GM12878 (cell line): ENCODE results near the gene RAB26. TPM values are rescaled to one million over a fixed set of nuclear protein-coding genes. Genes with fewer than 3 reads are reported as not detected.

ENCODE experiments used
- ATAC-seq: fragments of 200-7000 bp; cut with Tn5 transposase; 3 replicates; pipeline ENCODE4 v1.9.1; 2020; ENCODE audit warnings: mild to moderate bottlenecking, moderate library complexity
- BruUV-seq: library from RNA; stranded (reverse); fragments of 400-500 nt; replicated peaks from 2 replicates; lab custom pipeline; 2021; lab: Mats Ljungman, UMichigan
- CTCF ChIA-PET: fragments of 300-600 bp; sonication (Branson Sonifier 250); formaldehyde crosslinking; extraction: SDS; loops from one replicate; lab custom pipeline; 2021; ENCODE audit warnings: inconsistent platforms; lab: Yijun Ruan, JAX
- POLR2A ChIA-PET: fragments of 350-600 bp; formaldehyde crosslinking; extraction: SDS; loops from one replicate; lab custom pipeline; 2021; ENCODE audit warnings: inconsistent platforms; lab: Charles Lee
- RAD21 ChIA-PET: fragments of 300-600 bp; sonication (Branson Sonifier 250); formaldehyde crosslinking; loops from one replicate; lab custom pipeline; 2023; ENCODE audit warnings: antibody characterized with exemption; ENCODE audit not compliant: unreplicated experiment; lab: Charles Lee
- SMC1A ChIA-PET: fragments of 300-600 bp; sonication (Branson Sonifier 250); formaldehyde crosslinking; loops from one replicate; lab custom pipeline; 2023; ENCODE audit not compliant: unreplicated experiment, uncharacterized antibody; lab: Charles Lee
- DNase-seq: peaks from one replicate; pipeline ENCODE4 v3.0.0-alpha.2; 2011; ENCODE audit warnings: low read depth, low spot score
- FAIRE-seq: peaks from 3 replicates; lab custom pipeline; 2011; peaks lifted over from hg19 to GRCh38; lab: Jason Lieb, UNC
- H2AFZ ChIP-seq: 2 replicates; pipeline ENCODE4 v1.6.0; 2011; ENCODE audit warnings: low read depth, low read length, control low read depth; ENCODE audit not compliant: control insufficient read depth
- H3K27ac ChIP-seq: 2 replicates; pipeline ENCODE4 v1.5.1; 2011; ENCODE audit warnings: control low read depth; ENCODE audit not compliant: control insufficient read depth, insufficient read depth
- H3K27me3 ChIP-seq, 2 experiments: replicated peaks in 1 of 2; 2 replicates each; pipeline versions ENCODE4 v1.6.0 to v1.6.1; 2011; ENCODE audit warnings: low read length in 1 of 2; ENCODE audit not compliant: control insufficient read depth in 2 of 2, insufficient read depth in 2 of 2
- H3K36me3 ChIP-seq, 2 experiments: 2 replicates each; pipeline ENCODE4 v1.5.1; 2011; ENCODE audit warnings: low read length in 1 of 2; ENCODE audit not compliant: control insufficient read depth in 2 of 2, insufficient read depth in 2 of 2
- H3K4me1 ChIP-seq: 2 replicates; pipeline ENCODE4 v1.6.1; 2011; ENCODE audit warnings: mild to moderate bottlenecking, low read length, moderate library complexity, mixed read lengths; ENCODE audit not compliant: control insufficient read depth, insufficient read depth
- H3K4me2 ChIP-seq: 2 replicates; pipeline ENCODE4 v1.6.0; 2011; ENCODE audit warnings: control low read depth; ENCODE audit not compliant: control insufficient read depth, insufficient read depth
- H3K4me3 ChIP-seq: fragments of 200-600 bp; sonication (generic); 2 replicates; pipeline ENCODE4 v1.5.1; 2016
- H3K79me2 ChIP-seq: 2 replicates; pipeline ENCODE4 v1.6.0; 2011; ENCODE audit warnings: low read length; ENCODE audit not compliant: control insufficient read depth, insufficient read depth
- H3K9ac ChIP-seq: 2 replicates; pipeline ENCODE4 v1.8.0; 2011; ENCODE audit warnings: low read length, control low read depth, mixed read lengths; ENCODE audit not compliant: control insufficient read depth, insufficient read depth
- H3K9me3 ChIP-seq: replicated peaks from 3 replicates; pipeline ENCODE4 v1.5.1; 2011; ENCODE audit warnings: mild to moderate bottlenecking, low read length; ENCODE audit not compliant: control insufficient read depth, insufficient read depth
- H4K20me1 ChIP-seq: 2 replicates; pipeline ENCODE4 v1.6.0; 2011; ENCODE audit not compliant: control insufficient read depth, insufficient read depth
- CBX3 ChIP-seq: fragments of 200-600 bp; sonication (generic); IDR thresholded peaks from 2 replicates; pipeline ENCODE4 v1.6.1; 2016; ENCODE audit warnings: low read depth, borderline replicate concordance
- CBX5 ChIP-seq: sonication (generic); IDR thresholded peaks from 2 replicates; pipeline ENCODE4 v1.6.1; 2016; ENCODE audit warnings: low read depth, moderate library complexity, mild to moderate bottlenecking, inconsistent platforms
- CREM ChIP-seq: IDR thresholded peaks from 2 replicates; pipeline ENCODE4 v1.6.1; 2014; ENCODE audit warnings: antibody characterized with exemption, low read depth
- IRF3 ChIP-seq: fragments of 450-650 bp; IDR thresholded peaks from 2 replicates; pipeline ENCODE4 v1.6.1; 2014; ENCODE audit warnings: mild to moderate bottlenecking
- NFIC ChIP-seq: IDR thresholded peaks from 2 replicates; pipeline ENCODE4 v1.6.1; 2012; ENCODE audit warnings: low read depth, mild to moderate bottlenecking, inconsistent platforms, low read length, moderate library complexity
- RBBP5 ChIP-seq: fragments of 200-600 bp; sonication (generic); conservative IDR thresholded peaks from 2 replicates; pipeline ENCODE4 v1.6.1; 2016
- RCOR1 ChIP-seq: conservative IDR thresholded peaks from 2 replicates; pipeline ENCODE4 v1.6.1; 2012; ENCODE audit warnings: low read depth, low read length, improper control_type of control experiment
- SUZ12 ChIP-seq: fragments of 200-600 bp; sonication (generic); IDR thresholded peaks from one replicate; pipeline ENCODE4 v1.6.1; 2018; ENCODE audit warnings: antibody characterized with exemption, mild to moderate bottlenecking; ENCODE audit not compliant: unreplicated experiment
- ZNF217 ChIP-seq: fragments of 450-650 bp; IDR thresholded peaks from 2 replicates; pipeline ENCODE4 v1.6.1; 2017; ENCODE audit warnings: antibody characterized with exemption, mild to moderate bottlenecking
- WGBS: methylation state at CpG from one replicate; pipeline ENCODE4 v1.1.6; 2016; ENCODE audit warnings: low lambda C conversion rate; ENCODE audit not compliant: insufficient replicate concordance, insufficient coverage; ENCODE audit errors: missing lambda C conversion rate; 5-methylcytosine and 5-hydroxymethylcytosine counted together
- in situ Hi-C: fragments of 300-500 bp; cut with MboI; formaldehyde crosslinking; loops from 9 replicates; pipeline ENCODE4 v1.14.3; 2018; ENCODE audit warnings: mixed read lengths
- intact Hi-C: fragments of 100-400 bp; cut with micrococcal nuclease; formaldehyde crosslinking; loops from one replicate; pipeline ENCODE4 v1.14.2; 2022; ENCODE audit not compliant: unreplicated experiment
- polyA plus RNA-seq, 11 experiments: library from polyadenylated mRNA; depleted of rRNA in 4 of 11; unstranded in 6 of 11; stranded (reverse) in 5 of 11; fragments of >200 nt; fragmentation: Nextera tagmentation in 4 of 11; fragmentation: Illumina TruSeq in 1 of 11; extraction: Ambion mirVana in 4 of 11; extraction: Trizol in 1 of 11; gene quantifications; 1 replicate in 1 of 11; 2 replicates in 10 of 11; pipeline versions ENCODE4 v1.2.1 to v1.2.3, GENCODE V29; 2011 to 2016; ENCODE audit warnings: inconsistent platforms in 2 of 11, missing spikeins in 2 of 11, low read depth in 1 of 11
- total RNA-seq, 4 experiments: library from RNA; depleted of rRNA in 3 of 4; stranded (reverse); fragments of >200 nt in 3 of 4; fragmentation: Illumina TruSeq in 1 of 4; extraction: Trizol in 1 of 4; gene quantifications; 2 replicates each; pipeline versions ENCODE4 v1.2.1 to v1.2.3, GENCODE V29; 2013 to 2021
- TF ChIP-seq, protein P1 (sequence below): IDR thresholded peaks from 2 replicates; pipeline ENCODE4 v1.6.1; 2012; ENCODE audit warnings: low read depth, low read length, improper control_type of control experiment
- TF ChIP-seq, protein P2 (sequence below): fragments of 450-650 bp; IDR thresholded peaks from 2 replicates; pipeline ENCODE4 v1.6.1; 2018; ENCODE audit warnings: mild to moderate bottlenecking, low read depth, moderate library complexity; ENCODE audit not compliant: partially characterized antibody

The RAB26 gene
- total and polyA plus RNA-seq, 10 of the 15 experiments (the other 5 are each of a cell fraction or from before 2014, with no cell fraction given) = 0.13 to 4.5 (median 0.33) TPM; not detected in 1

- ChIA-PET SMC1A (interaction anchor here (0.7 kb wide), 1 partner anchor 22 kb away, joined by 3 read pairs; no protein-coding TSS in a partner anchor), CTCF (interaction anchor here (1.0 to 1.1 kb wide), 3 partner anchors 9 to 51 kb away, joined by 3 read pairs; no protein-coding TSS in a partner anchor), RAD21 (no interaction called here), POLR2A (no interaction called here)
- no peak overlapping the region for H3K4me3 ChIP-seq
- H3K36me3 ChIP-seq = no peaks in the 10 kb centered on the region
- no peak for ATAC-seq
- BruUV-seq = no TSS peak
- H3K9ac ChIP-seq = no peak overlapping the region
- H3K27ac ChIP-seq = no peak overlapping the region
- 67% methylated on average over 17 of the region's 17 CpGs for WGBS
- H4K20me1 ChIP-seq = no peaks in the 10 kb centered on the region
- FAIRE-seq = no peak
- H3K4me1 ChIP-seq = peaks cover 2% of the 10 kb centered on the region; the same call in 1 of the 2 replicates
- no peaks in the 10 kb centered on the region for H3K9me3 ChIP-seq
- H3K79me2 ChIP-seq = no peaks in the 10 kb centered on the region
- DNase-seq = no peak
- intact Hi-C loops = no loop called here
- TF ChIP-seq NFIC = no peak
- TF ChIP-seq CBX3 = no peak
- TF ChIP-seq ZNF217 = no peak
- no peak for TF ChIP-seq RBBP5
- no peak for TF ChIP-seq SUZ12
- TF ChIP-seq, protein P1, sequence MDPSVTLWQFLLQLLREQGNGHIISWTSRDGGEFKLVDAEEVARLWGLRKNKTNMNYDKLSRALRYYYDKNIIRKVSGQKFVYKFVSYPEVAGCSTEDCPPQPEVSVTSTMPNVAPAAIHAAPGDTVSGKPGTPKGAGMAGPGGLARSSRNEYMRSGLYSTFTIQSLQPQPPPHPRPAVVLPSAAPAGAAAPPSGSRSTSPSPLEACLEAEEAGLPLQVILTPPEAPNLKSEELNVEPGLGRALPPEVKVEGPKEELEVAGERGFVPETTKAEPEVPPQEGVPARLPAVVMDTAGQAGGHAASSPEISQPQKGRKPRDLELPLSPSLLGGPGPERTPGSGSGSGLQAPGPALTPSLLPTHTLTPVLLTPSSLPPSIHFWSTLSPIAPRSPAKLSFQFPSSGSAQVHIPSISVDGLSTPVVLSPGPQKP = no peak
- TF ChIP-seq, protein P2, sequence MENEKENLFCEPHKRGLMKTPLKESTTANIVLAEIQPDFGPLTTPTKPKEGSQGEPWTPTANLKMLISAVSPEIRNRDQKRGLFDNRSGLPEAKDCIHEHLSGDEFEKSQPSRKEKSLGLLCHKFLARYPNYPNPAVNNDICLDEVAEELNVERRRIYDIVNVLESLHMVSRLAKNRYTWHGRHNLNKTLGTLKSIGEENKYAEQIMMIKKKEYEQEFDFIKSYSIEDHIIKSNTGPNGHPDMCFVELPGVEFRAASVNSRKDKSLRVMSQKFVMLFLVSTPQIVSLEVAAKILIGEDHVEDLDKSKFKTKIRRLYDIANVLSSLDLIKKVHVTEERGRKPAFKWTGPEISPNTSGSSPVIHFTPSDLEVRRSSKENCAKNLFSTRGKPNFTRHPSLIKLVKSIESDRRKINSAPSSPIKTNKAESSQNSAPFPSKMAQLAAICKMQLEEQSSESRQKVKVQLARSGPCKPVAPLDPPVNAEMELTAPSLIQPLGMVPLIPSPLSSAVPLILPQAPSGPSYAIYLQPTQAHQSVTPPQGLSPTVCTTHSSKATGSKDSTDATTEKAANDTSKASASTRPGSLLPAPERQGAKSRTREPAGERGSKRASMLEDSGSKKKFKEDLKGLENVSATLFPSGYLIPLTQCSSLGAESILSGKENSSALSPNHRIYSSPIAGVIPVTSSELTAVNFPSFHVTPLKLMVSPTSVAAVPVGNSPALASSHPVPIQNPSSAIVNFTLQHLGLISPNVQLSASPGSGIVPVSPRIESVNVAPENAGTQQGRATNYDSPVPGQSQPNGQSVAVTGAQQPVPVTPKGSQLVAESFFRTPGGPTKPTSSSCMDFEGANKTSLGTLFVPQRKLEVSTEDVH = no peak
- TF ChIP-seq IRF3 = no peak
- no peak for TF ChIP-seq RCOR1
- no peak for TF ChIP-seq CBX5
- TF ChIP-seq CREM = no peak
- no peak overlapping the region for H3K4me2 ChIP-seq
- no peak overlapping the region for H2AFZ ChIP-seq
- in situ Hi-C loops = loop anchor here (5.0 to 10.0 kb wide), 3 partner anchors 59 to 279 kb away; no protein-coding TSS in a partner anchor
- H3K27me3 ChIP-seq = no peaks in the 10 kb centered on the region
Observed at GRCh38 chr16:2143878-2144485, 4.4 kb upstream of the RAB26 start.
